ENCODE data around the gene MED12L.

The MED12L gene

DNA sequence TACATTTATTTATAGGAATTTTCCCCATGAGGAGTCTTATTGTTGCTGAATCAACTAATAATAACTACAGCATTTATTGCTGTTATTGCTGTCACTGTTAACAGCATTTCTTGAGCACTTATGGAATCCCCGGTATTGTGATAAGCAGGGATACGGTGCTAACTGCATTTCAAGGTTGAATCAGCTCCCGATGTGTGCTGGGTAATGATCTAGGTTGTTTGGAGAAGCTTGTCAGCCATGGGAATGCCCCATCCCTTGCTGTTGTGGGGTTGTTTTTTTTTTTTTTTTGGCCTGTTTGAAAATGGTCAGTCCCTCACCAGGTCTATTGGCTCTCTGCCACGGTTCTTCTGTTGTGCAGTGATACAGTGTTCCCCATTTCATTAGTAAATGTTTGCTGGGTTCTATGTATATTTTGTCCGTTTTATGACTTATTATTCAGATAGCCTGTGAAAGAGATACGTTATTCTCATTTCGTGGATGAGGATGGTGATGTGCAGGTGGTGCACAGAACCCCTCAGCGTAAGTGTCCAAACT is 48.5 kb downstream of the MED12L start:
- DNase-seq (ENCODE audit: low spot score) = no peak

DNA sequence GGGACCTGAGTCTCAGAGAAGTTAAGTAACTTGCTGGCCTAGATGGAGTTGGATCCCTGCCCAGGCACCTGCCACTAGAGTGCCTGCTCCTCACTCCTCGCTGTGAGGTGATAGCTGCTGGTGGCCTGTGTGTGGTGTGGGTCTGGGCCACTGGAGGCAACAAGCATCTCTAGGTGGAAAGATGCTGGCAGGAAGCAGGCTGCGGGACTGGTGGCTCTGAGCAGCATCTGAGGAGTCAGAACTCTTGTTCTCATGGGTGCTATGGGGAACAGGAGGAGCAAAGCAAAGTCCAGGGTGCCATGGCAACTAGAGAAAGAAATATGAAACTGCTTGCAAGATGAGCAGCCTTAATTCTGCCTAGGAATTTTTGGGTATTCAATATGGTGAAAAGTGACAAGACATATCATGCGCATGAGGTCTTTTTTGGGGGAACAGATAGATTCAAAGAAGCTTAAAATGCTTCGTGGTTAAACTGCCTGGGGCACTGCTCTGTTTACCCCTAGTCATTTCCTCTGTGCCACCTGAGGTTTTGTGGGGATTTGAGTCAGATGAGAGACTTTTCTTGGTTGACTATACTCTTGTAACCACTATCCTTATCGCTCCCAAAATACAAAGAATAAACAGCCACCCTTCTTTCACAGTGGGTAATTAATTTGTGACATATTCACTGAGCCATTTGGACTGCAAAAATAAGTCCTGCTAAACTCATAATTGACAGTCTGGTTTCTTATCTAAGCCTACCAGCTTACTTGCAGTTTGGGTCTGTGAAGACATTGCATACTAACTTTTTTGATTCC is 50.3 kb downstream of the MED12L start:
- no peak for DNase-seq (ENCODE audit: low spot score)

DNA sequence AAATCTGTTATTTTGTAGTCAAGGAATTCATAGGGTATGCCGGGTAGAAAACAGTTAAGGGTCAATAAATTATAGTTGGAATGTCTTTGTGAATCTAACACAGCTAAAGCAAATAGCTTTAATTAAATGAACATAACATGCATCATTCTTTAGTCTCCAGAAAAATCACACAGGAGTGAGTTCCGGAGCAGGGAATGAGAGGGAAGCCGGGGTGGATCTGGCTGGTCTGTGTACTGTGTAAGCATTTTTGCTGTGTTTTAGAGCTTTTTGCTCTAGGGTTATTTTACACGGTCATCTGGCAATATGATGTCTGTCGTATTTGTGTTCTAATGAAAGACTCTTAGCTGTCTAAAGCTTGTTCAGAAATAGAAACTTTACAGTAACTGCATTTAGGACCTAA is 57.5 kb downstream of the MED12L start:
- DNase-seq (ENCODE audit: low spot score) = no peak

DNA sequence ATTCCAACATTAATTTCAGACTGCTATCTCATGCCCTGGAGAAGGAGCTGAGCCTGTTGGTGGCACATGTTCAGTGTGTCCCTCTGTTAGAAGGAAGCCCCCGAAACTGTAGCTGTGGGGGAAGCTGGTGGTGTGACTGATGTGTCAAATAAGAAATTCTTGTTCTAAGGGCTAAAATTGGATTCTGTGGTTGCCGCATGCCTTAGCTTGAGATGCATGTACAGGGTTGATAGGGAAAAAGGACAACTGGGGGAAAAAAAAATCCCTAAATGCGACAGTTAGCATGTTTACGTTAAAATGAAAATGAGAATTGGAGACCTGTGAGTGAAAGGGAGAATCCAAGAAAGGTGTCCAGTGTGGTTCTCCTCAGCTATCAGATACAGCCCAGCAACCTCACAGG is 58.6 kb downstream of the MED12L start:
- DNase-seq (ENCODE audit: low spot score) = no peak

DNA sequence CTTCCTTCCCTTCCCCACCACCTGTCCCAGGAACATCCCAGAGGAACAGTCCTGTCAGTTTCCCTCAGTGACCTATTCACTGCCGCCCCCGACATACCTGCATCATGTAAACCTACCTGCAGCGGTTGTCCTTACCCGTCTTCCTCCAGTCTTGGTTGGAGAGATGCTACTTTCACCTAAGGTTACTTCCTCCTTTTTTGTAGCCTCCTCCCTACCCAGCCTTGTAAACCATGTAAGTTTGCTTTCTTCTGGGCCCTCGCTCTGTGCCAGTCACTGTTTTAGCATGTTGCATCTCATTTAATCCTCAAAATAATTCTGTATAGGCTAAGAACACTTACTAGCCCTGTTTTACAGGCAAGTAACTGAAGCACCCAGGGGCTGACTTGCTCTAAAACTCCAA is 59.3 kb downstream of the MED12L start:
- DNase-seq (ENCODE audit: low spot score) = no peak

DNA sequence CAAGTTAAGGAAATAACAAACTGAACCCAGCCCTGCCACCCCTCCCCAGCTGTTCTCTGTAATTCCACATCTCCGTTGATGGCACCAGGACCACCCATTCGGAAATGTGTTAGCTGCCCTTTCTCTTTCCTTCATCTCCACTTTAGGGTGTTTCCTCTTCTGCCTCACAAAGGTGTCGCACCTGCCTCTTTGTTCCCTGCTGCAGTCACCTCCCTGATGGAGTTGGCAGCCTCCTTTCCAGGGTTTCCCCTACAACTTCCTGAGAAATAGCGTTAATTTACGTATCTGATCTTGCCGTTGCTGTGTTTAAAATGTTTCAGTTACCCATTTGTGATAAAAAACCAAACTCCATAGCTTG is 60.2 kb downstream of the MED12L start:
- DNase-seq (ENCODE audit: low spot score) = no peak

DNA sequence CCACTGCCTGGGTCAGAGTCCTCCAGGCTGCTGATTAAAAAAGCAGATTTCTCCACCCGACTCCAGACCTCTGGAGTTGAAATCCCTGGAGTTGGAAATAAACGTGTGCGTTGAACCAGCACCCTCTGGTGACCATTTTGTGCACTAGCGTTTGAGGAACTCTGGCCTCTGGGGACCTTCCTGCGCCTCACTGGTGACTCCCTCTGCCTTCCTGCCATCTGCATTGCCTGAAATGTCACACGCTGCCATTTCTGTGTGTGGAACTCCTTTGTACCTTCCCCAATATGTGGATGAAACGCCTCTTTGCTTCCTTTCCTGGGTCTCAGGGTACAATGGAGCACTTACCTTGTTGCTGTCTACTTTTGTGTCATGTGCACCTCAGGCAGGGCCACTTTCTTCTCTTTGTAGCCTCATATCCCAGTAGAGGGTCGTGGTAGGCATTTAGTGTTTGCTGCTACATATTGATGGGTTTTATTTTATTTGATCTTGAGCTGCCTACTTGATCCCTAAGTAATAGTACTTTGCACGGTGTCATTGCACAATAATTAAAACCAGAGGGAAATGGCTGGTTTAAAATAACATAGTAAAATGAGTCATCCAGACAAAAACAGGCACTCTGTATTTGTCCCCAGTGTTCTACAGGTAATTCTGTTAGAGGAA is 60.7 kb downstream of the MED12L start:
- peak; percentile 82 for DNase-seq (ENCODE audit: low spot score)

DNA sequence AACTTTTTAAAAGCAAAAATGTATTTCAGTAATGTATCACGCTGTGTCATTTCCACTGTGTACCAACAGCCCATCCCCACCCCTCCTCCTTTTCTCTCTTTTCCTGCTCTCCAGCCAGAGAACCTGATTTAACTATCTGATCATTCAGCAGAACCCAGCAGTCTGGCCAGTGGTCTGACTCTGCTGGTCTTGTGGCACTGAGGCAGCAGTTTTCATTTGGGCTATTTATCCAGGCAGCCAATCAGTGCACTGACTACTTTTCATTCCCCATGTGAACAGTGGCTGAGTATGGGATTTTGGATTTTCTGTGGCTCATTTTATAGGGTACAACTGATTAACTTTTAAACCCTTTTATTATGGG is 61.2 kb downstream of the MED12L start:
- DNase-seq (ENCODE audit: low spot score) = no peak

DNA sequence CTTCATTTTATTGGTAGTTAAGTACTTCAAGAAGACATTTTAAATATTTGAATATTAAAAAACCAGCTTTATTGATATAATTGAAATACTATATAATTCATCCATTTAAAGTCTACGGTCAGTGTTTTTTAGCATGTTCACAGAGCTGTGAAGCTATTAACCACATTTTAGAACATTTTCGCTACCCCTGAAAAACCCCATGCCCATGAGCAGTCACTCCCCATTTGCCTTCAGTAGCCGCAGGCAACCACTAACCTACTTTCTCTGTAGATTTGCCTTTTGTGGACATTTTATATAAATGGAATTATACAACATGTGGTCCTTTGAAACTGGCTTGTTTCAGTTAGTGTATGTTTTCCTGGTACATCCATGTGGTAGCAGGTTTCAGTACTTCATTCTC is 61.8 kb downstream of the MED12L start:
- no peak for DNase-seq (ENCODE audit: low spot score)

DNA sequence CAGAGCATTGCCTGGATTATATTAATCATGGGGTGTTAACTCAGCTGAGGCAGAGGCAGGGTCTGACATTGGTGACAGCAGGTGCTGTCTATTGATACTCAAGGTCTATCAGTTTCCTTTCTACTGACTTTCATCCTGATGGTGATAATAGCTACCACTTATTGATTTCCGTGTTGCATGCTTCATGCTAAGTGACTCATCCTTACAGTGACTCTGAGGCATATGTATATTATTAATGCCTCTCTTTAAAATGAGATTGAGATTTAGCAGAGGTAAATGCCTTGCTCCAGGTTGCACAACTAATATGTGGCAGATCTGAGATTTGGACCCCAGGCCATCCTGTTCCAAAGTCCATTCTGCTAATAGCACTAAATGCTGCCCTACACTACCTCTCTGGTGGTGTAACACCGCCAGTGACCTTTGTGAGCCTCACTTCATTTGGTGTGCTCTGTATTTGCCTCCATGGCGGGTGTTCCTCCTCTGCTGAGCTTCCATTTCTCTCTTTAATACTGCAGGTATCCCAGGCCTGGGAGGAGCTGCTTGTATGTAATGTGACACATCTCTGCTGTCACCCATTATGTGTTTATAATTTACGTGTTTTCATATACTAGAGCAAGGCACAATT is 67.1 kb downstream of the MED12L start:
- no peak for DNase-seq (ENCODE audit: low spot score)

DNA sequence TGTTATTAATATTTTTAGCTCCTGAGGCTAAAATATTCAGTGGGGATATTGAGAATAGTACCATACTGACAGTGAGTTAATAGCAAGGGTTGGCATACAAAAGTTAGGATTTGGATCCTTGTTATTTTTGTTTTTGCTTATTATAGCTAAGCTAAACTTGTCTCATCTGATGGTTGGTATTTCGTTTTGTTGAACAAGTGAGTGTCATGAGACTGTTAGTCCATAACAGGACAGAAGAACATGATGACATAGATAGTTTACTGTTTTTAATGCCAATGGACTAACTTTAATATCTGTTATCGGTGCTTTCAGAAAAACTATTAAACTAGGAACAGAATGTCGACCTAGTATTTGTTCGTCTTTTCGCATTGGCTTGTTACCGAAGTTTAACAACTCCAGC is 69.1 kb downstream of the MED12L start:
- DNase-seq (ENCODE audit: low spot score) = no peak

DNA sequence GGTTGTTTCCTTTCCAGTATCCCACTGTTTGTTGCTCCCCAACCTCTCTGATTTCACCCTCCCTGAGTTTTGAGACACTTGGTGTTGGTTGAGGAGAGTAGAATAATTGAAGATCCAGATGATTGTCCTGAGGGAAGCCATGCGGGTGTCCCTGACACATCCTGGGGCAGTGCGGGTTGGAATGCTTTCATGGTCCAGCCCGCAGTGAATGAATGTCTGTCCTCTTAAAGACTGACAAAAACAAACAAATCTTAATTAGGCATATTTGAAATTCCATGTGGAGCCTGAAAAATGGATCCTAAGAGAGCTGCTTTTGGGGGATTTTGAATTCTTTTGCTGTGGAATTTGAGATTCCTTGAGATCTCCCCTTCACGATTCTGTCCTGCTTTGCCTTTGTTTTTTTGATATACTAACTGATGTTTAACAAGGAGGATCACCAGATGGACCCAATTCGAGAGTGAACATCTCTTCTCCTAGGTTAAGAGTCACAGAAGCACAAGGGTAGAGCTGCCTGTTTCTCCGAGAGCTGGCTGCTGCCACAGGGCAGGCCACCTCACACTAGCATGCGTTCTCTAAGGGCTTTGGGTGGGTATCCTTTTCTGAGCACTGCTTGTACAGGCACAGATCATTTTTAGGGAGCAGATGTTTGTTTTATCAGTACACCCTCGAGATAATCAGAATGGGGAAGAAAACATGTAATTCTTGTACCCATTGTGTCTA is 70.1 kb downstream of the MED12L start:
- DNase-seq (ENCODE audit: low spot score) = no peak

DNA sequence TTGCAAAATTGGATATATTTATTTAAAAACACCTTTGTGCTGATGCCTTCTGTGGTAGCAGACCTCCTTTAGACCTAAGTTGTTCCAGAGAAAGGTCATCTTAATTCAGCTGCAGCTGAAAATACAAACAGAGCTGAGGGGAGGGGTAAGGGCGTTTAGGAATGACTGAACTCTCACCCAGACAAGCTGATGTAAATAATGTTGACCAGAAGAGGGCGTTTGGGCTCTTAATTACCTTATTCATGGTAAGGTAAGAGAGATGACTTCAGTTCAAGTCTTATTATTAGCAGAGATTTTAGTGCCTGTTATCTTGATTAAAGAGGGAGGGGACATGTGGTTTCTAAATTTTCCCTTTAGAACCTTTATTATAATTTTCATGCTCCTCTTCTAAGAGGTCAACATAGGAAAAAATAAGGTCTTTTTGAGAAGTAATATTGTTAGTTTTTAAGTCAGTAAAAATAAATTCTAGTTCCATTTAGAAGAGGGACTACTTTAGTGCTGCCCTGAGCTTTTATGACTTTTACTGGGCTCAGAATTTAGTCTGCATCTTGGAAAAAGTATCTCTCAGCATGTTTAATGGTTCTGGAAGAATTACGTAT is 71.3 kb downstream of the MED12L start:
- DNase-seq (ENCODE audit: low spot score) = peak; percentile 40

DNA sequence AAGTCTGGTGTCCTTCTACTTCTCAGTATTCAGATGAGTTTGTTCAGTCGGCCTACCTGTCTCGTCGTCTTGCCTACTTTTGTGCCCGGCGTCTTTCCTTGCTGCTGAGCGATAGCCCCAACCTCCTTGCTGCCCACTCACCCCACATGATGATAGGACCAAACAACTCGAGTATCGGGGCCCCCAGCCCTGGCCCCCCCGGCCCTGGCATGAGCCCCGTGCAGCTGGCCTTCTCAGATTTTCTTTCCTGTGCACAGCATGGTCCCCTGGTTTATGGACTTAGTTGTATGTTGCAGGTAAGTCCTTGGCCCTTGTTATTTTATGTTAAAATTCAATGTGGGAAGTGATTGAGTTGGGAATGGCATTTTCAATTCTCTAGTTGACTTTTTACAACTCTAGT is 74.3 kb downstream of the MED12L start:
- DNase-seq (ENCODE audit: low spot score) = no peak

DNA sequence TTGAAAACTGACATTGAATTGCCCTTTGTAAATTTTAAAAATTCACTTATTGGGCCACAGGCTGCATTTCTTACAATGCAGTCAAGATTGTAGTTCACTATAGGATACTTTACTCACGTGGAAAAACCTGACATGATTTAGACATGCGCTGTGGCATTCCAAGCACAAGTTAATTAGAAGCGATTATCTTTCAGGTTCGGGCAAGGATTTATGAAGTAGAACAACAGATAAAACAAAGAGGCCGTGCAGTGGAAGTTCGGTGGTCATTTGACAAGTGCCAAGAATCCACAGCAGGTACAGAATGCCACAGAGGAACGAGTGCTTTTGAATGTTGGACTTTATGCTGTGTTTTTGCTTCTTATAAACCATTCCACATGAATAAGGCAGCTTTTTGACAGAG is 79.8 kb downstream of the MED12L start:
- no peak for DNase-seq (ENCODE audit: low spot score)

DNA sequence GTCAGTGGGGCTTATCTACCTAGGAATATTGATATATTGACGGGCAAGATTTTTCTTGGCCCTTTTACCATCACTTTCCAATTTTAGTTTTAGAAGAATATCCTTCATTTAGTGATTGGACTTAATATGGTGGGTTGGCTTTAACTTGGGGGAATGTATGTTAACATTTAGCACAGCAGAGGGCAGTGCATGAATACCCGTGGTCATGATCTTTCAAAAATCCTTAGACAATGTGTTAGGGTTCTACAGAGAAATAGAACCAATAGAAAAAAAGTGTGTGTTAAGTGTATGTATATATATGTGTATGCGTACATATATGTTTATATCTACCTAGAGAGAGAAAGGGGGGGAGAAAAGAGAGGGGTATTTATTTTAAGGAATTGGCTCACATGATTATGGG is 80.7 kb downstream of the MED12L start:
- no peak for DNase-seq (ENCODE audit: low spot score)

DNA sequence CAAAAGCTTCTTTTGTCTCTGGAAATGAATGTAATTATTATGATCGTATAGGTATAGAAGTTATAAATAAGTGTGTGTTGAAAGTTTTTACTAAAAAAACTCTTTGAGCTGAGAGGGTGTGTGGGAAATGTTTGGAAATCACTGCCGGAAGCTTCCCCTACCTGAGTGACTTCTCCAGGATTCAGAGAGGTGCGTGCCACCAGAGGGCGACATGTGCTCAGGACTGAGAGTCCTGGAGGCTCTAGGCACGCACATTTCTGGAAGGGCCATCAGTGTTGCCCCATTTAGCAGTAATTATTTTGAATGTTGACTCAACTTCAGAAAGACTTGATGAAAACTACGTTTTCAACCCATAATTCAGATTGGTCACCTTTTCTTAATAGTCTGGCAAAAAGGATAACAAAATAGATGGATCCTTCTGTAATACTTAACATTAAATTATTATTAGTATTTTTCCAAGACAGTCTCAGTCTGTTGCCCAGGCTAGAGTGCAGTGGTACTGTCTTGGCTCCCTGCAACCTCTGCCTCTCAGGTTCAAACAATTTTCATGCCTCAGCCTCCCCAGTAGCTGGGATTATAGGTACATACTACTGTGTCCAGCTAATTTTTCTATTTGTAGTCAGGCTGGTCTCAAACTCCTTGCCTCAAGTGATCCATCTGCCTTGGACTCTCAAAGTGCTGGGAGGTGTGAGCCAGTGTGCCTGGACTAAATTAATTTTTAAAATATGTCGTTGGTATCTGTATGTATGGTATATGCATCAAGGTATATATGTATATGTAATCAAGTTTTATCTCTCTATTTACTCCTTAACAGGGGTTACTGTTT is 83.0 kb downstream of the MED12L start:
- peak; percentile 81 for DNase-seq (ENCODE audit: low spot score)

DNA sequence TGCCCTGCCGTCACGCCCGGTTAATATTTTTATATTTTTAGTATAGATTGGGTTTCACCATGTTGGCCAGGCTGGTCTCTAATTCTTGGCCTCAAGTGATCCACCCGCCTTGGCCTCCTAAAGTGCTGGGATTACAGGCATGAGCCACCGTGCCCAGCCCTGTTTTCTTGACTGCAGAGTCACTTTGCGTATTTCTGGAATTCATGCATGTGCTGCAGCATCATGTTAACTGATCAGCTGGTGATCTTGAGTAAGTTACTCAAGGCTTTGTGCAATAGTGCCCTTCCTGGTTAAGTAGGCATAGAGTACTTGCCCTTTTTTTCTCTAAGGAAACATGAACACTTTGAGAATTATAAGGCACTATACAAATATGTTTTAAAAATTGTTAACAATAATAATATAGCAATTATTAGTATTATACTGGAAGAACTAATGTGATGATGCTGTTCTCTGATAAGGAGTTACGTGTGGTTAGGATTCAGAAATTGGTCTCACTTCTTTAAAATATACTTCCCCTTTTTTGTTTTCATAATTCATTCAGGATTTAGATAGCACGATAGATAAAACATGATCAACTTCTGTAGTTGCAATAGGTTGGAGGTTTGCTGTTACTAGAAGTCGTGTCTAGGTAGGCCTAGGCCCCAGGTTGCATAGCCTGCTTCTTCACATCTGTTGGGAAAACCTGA is 83.9 kb downstream of the MED12L start:
- no peak for DNase-seq (ENCODE audit: low spot score)

DNA sequence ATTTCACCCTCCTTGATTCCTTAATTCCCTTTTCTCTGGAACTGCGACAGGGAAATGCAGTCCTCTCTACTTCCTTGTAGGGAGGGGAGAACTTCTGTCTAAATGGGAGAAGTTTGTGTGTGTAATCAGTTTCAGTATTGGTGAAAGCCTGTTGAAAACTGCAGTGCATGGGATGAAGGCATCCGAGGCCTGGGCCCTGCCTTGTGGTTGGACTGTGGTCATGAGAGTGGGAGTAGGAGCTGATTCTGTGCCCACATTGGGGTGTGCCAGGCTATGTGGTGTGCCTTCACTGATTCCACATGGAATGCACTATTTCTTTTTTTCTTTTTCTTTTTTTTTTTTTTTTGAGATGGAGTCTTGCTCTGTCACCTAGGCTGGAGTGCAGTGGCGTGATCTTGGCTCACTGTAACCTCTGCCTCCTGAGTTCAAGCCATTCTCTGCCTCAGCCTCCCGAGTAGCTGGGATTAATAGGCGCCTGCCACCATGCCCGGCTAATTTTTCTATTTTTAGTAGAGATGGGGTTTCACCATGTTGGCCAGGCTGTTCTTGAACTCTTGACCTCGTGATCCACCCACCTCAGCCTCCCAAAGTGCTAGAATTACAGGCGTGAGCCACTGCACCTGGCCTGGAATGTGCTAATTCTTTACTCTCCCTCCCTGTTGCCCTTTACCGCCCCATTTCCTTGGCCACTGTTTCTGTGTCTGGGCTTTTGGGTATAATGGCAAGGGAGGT is 84.7 kb downstream of the MED12L start:
- peak; percentile 32 for DNase-seq (ENCODE audit: low spot score)

DNA sequence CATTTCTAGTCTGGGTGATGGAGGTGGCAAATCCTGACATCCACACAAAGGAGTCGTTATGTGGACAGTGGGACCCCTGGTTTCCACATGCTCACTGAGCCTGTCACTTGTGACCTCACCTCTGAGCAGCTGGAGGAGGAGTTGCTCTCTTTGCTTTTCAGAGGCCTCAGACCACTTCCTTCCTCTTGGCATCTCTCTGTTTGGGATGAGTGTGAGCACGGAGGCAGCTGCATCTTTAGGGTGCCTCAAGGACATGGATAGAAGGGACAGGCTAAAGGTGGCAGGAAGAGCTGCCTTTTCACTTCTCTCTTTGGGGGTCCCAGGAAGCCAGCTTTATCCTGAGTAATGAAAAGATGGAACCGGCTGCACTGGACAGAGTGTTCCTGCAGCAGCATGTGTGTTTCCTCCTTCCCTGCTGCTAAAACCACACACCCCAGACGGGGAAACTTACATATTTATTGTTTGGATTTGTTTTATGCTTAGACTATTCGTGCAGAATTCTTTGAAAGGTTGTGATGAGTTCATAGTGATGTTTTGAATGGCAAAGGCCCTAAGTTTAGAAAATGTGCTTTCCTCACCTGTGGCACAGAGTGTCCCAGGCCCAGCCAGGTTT is 85.8 kb downstream of the MED12L start:
- no peak for DNase-seq (ENCODE audit: low spot score)
